ENCODE results near the gene TATDN2. TPM values are rescaled to one million over a fixed set of nuclear protein-coding genes. Genes with fewer than 3 reads are reported as not detected.
"Not testable (repeated sequence)": the region's sequence is repeated elsewhere in the genome, so short reads cannot be mapped to it uniquely, and the experiment has no call there.

Gene TATDN2
- total RNA-seq, 1 experiment from 2014 or later = 15.8 TPM

GRCh38 chr3:10298064-10298463 is 49.8 kb downstream of the TATDN2 start:
- not testable (repeated sequence) for DNase-seq, H3K9me3 ChIP-seq, H3K4me3 ChIP-seq, H3K27me3 ChIP-seq
- peaks cover 16% of the 10 kb centered on the region for H3K36me3 ChIP-seq

DNA sequence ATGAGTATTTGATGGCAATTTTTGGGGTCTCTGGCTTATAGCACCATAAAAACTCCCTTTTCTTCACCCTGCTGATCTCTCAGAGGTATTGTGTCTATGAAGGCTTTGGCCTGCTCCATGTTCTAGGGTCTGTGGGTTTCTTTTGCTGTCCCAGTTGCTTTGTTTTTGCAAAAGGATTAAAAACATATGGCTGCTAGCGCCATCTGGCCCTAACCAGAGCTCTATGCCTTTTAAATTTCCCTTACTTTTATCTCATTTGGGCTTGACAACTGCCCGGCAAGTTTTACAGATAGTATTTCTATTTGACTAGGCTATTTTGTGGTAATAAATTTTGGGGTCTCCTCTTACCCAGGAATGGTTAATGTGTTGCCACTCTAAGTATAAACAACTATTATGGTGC is 50.9 kb downstream of the TATDN2 start:
- H3K36me3 ChIP-seq = peaks cover 25% of the 10 kb centered on the region
- no peaks in the 10 kb centered on the region for H3K9me3 ChIP-seq
- H3K4me3 ChIP-seq = no peak overlapping the region
- no peak for DNase-seq
- no peaks in the 10 kb centered on the region for H3K27me3 ChIP-seq

GRCh38 chr3:10299679-10300078 is 51.4 kb downstream of the TATDN2 start:
- no peak overlapping the region for H3K4me3 ChIP-seq
- no peak for DNase-seq
- H3K27me3 ChIP-seq = no peaks in the 10 kb centered on the region
- H3K36me3 ChIP-seq = peaks cover 26% of the 10 kb centered on the region
- no peaks in the 10 kb centered on the region for H3K9me3 ChIP-seq

DNA sequence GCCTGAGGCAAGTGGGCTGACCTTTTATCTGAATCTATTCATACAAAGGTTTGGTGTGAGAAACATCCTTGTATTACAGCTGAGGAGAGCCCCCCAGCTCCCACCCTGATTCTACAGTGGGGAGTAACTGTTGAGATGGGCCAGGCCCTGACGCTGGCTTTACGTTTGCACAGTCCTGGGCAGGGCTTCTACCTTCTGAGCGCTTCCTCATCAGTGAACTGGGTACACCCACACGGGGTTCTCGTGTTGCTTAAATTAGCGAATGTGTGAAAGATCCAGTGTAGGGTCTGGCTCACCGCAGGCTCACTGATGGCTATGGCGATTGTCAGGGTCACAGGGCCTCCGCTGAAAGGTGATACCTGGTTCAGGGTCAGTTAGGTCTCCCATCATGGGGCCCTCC is 51.8 kb downstream of the TATDN2 start:
- DNase-seq = no peak
- H3K4me3 ChIP-seq = no peak overlapping the region
- H3K27me3 ChIP-seq = no peaks in the 10 kb centered on the region
- peaks cover 23% of the 10 kb centered on the region for H3K36me3 ChIP-seq
- no peaks in the 10 kb centered on the region for H3K9me3 ChIP-seq

DNA sequence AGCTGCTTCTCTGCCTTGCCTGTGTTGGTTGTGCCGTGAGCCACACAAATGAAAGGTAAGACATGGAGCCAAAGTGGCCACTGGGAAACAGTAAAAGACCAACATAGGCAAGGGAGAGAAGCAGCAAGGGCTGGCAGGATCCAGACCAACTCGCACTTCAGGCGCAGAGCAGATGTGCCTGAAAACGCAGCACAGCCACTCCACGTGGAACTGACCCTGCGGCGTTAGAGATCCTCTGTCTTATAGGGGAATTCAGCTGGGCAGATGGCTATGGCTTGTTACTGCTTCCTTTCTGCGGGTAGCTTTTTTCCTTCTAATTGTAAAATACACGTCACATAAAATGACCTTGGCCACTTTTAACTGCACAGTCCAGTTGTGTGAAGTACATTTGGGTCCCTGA is 54.8 kb downstream of the TATDN2 start:
- no peak for DNase-seq
- Histone ChIP-seq H3K36me3 (peaks cover 20% of the 10 kb centered on the region), H3K9me3 (no peaks in the 10 kb centered on the region), H3K4me3 (no peak overlapping the region), H3K27me3 (no peaks in the 10 kb centered on the region)

GRCh38 chr3:10303785-10304184 is 55.5 kb downstream of the TATDN2 start:
- Histone ChIP-seq H3K9me3 (no peaks in the 10 kb centered on the region), H3K36me3 (peaks cover 20% of the 10 kb centered on the region), H3K4me3 (no peak overlapping the region), H3K27me3 (no peaks in the 10 kb centered on the region)
- DNase-seq = no peak

- Histone ChIP-seq H3K4me3 (no peak overlapping the region), H3K36me3 (peaks cover 25% of the 10 kb centered on the region)
Measured at GRCh38 chr3:10304905-10305304, 56.6 kb downstream of the TATDN2 start.

DNA sequence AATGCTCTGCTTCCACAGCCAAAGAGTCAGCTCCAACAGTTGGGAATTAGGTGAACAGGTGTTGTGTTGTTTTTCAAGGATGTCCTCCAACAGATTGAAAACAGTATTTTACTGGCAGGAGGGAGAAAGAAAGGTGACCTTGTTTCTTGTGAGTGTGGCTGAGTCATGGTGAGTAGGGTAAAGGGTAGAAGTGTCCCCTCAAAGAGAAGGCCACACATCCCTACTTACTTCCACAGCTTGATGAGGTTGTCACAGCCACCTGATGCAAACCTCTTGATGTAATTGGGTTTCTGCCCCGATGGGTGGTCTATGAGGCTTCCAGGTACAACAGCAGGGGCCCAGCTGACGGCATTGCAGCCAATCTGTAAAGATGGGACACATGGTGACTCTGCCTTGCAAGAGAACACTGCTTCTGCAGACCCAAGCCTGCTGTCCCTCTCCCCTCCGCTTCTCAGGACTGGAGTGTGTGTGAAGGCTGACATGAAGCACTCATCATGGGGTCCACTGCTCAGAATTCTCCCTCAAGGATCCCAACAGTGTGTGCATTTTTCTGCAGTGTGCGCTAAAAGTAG is 57.2 kb downstream of the TATDN2 start:
- no peak for DNase-seq
- H3K9me3 ChIP-seq = no peaks in the 10 kb centered on the region
- no peaks in the 10 kb centered on the region for H3K27me3 ChIP-seq
- peaks cover 30% of the 10 kb centered on the region for H3K36me3 ChIP-seq
- H3K4me3 ChIP-seq = no peak overlapping the region

More at GRCh38 chr3:10304905-10305304, 56.6 kb downstream of the TATDN2 start:
- no peak for DNase-seq
- no peaks in the 10 kb centered on the region for H3K27me3 ChIP-seq
- H3K9me3 ChIP-seq = no peaks in the 10 kb centered on the region

DNA sequence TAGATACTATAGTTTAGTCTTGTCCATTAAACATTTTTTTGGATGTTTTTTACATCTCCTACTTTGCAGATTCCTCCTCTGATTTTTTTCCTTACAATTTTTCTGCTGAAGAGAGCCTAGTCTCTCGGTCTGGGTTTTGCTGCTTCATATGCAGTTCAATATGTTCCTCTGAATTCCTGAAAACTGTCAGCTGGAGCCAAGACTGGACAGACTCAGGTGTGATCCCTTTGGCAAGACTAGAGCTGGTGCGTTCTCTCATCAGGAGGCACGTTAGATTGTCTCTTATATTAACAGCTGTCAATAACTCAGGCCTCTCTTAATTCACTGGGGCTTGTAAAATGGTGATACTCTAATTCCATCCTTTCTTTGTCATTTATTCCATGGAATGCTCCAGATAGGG is 57.9 kb downstream of the TATDN2 start:
- H3K9me3 ChIP-seq = no peaks in the 10 kb centered on the region
- H3K27me3 ChIP-seq = no peaks in the 10 kb centered on the region
- no peak overlapping the region for H3K4me3 ChIP-seq
- no peak for DNase-seq
- H3K36me3 ChIP-seq = peaks cover 33% of the 10 kb centered on the region

DNA sequence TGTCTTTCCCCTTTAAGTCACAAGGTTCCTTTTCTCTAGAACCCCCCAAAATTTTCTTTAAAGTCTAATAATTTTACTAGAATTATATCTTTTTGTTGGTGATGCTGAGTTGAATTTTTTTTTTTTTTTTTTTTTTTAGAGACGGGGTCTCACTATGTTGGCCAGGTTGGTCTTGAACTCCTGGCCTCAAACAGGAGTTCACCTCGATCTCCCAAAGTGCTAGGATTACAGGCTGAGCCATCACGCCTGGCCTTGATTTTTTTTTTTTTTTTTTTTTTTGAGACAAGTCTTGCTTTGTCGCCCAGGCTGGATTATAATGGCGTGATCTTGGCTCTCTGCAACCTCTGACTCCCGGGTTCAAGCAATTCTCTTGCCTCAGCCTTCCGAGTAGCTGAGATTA is 60.4 kb downstream of the TATDN2 start:
- Histone ChIP-seq H3K9me3 (no peaks in the 10 kb centered on the region), H3K27me3 (no peaks in the 10 kb centered on the region), H3K36me3 (peaks cover 37% of the 10 kb centered on the region), H3K4me3 (no peak overlapping the region)
- no peak for DNase-seq

GRCh38 chr3:10309736-10310135 is 61.5 kb downstream of the TATDN2 start:
- Histone ChIP-seq H3K9me3 (no peaks in the 10 kb centered on the region), H3K27me3 (no peaks in the 10 kb centered on the region), H3K36me3 (peaks cover 32% of the 10 kb centered on the region), H3K4me3 (no peak overlapping the region)
- no peak for DNase-seq

DNA sequence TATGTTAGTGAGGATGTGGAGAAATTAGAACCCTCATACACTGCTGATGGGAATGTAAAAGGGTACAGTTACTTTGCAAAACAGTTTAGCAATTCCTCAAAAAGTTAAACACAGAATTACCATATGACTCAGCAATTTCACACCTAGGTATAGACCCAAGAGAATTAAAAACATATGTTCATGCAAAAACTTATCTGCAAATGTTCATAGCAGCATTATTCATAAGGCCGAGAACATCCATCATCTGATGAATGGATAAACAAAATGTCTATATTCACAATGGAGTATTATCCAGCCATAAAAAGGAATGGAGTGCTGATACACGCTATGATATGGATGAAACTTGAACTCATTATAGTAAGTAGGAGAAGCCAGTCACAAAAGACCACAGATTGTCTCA is 62.3 kb downstream of the TATDN2 start:
- Histone ChIP-seq H3K27me3 (no peaks in the 10 kb centered on the region), H3K9me3 (no peaks in the 10 kb centered on the region), H3K36me3 (peaks cover 33% of the 10 kb centered on the region), H3K4me3 (no peak overlapping the region)
- DNase-seq = no peak

DNA sequence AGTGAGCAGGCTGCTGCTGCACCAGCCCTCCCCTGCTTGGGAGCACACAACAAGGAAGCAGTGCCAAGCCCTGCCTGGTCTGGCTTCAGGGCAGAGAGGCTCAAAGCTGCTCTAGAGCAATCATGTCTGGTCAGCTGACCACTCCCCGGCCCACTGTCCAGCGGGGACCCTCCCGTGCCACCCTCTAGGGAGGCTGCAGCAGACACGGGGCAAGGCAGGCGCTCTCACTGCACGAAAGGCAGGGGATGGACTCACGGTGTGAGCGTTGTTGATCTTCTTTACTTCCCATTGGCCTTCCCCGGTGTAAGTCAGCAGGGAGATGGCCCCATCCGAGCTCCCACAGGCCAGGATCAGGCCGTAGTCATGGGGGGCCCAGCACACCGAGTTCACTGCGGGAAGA is 63.5 kb downstream of the TATDN2 start:
- no peak overlapping the region for H3K4me3 ChIP-seq
- no peak for DNase-seq
- H3K27me3 ChIP-seq = no peaks in the 10 kb centered on the region
- no peaks in the 10 kb centered on the region for H3K9me3 ChIP-seq
- H3K36me3 ChIP-seq = peaks cover 35% of the 10 kb centered on the region

- Histone ChIP-seq H3K4me3 (no peak overlapping the region), H3K27me3 (no peaks in the 10 kb centered on the region), H3K36me3 (peaks cover 34% of the 10 kb centered on the region), H3K9me3 (no peaks in the 10 kb centered on the region)
- DNase-seq = no peak
Measured at GRCh38 chr3:10312391-10312790, 64.1 kb downstream of the TATDN2 start.

- DNase-seq = no peak
- Histone ChIP-seq H3K27me3 (no peaks in the 10 kb centered on the region), H3K36me3 (peaks cover 37% of the 10 kb centered on the region), H3K9me3 (no peaks in the 10 kb centered on the region), H3K4me3 (no peak overlapping the region)
Measured at GRCh38 chr3:10312861-10313260, 64.6 kb downstream of the TATDN2 start.

DNA sequence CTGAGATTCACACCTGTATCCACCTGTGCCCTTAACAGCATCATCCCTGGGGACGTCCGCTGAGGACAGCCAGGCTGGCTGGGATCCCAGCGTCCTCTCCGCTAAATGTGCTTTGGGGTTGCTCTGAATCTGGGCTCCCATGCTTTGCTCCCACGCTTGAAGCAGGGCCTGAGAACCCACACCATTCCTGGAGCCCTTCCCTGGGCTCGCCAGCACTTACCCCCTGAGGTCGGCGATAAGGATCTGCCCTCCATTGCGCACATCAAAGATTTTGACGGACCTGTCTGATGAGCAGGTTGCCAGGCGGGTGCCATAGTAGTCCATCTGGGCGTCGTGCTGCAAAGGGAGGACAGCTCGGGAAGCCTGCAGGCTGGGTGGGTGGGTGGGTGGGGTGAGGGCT is 66.8 kb downstream of the TATDN2 start:
- Histone ChIP-seq H3K36me3 (peaks cover 42% of the 10 kb centered on the region), H3K9me3 (no peaks in the 10 kb centered on the region), H3K27me3 (no peaks in the 10 kb centered on the region), H3K4me3 (no peak overlapping the region)
- DNase-seq = no peak

- H3K4me3 ChIP-seq = no peak overlapping the region
- no peaks in the 10 kb centered on the region for H3K9me3 ChIP-seq
- H3K36me3 ChIP-seq = peaks cover 36% of the 10 kb centered on the region
- H3K27me3 ChIP-seq = no peaks in the 10 kb centered on the region
- no peak for DNase-seq
Measured at GRCh38 chr3:10315771-10316344, 67.6 kb downstream of the TATDN2 start.

DNA sequence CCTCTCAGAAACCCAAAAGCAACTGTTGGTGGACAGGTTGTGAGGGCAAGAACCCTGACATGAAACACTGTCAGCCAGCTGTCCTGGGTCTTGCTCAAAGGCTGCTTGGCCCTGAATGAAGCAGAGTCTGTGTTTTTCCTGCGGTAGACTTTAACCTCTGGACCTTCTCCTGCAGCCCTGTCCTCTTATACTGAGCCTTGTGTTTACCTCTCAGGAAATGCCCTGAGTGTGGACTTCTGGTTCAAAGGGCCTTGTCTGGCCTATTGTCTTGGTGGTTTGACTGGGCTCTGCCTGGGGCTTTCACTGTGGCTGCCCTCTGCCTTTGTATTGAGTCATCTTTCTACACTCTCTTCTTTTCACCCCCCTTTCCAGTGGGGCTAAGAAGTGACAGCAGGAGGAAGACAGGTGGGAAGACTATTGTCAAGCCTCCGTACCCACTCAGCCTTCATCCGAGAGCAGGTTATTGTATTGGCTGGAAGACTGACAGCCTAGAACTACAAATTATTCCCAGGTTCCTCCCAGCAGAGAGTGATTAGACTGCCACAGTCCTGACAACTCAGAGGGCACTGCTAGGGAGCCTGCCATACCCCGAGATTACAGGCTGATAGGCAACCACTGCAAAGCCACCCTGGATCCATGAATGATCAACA is 69.2 kb downstream of the TATDN2 start:
- Histone ChIP-seq H3K27me3 (no peaks in the 10 kb centered on the region), H3K4me3 (no peak overlapping the region), H3K36me3 (peaks cover 31% of the 10 kb centered on the region), H3K9me3 (no peaks in the 10 kb centered on the region)
- DNase-seq = no peak

Measured in MG63 (cell line).